ENCODE data around the gene MEGF6.

Gene MEGF6

GRCh38 chr1:3479511-3480368 lies 131.6 kb downstream of the MEGF6 start:
- no peak for DNase-seq

- no peak for DNase-seq
These were observed 133.1 kb downstream of the MEGF6 start for GRCh38 chr1:3478187-3478586.

- DNase-seq: no peak
These were observed 133.9 kb downstream of the MEGF6 start for GRCh38 chr1:3477241-3477995.

GRCh38 chr1:3476666-3477065 lies 134.6 kb downstream of the MEGF6 start:
- DNase-seq: no peak

GRCh38 chr1:3475839-3476573 lies 135.3 kb downstream of the MEGF6 start:
- DNase-seq: no peak

- DNase-seq: no peak
These were observed 136.9 kb downstream of the MEGF6 start for GRCh38 chr1:3474421-3474820.

- no peak for DNase-seq
These were observed 137.3 kb downstream of the MEGF6 start for GRCh38 chr1:3474016-3474415.

GRCh38 chr1:3473381-3473844 lies 137.9 kb downstream of the MEGF6 start:
- no peak for DNase-seq

GRCh38 chr1:3472906-3473305 lies 138.4 kb downstream of the MEGF6 start:
- DNase-seq: no peak

- no peak for DNase-seq
These were observed 139.0 kb downstream of the MEGF6 start for GRCh38 chr1:3472088-3472850.

- DNase-seq: no peak
These were observed 139.8 kb downstream of the MEGF6 start for GRCh38 chr1:3471356-3472087.

GRCh38 chr1:3470650-3471355 lies 140.5 kb downstream of the MEGF6 start:
- DNase-seq: no peak

GRCh38 chr1:3469849-3470649 lies 141.3 kb downstream of the MEGF6 start:
- no peak for DNase-seq

GRCh38 chr1:3469104-3469848 lies 142.0 kb downstream of the MEGF6 start:
- DNase-seq: no peak

- no peak for DNase-seq
These were observed 142.8 kb downstream of the MEGF6 start for GRCh38 chr1:3468236-3469103.

GRCh38 chr1:3467096-3468036 lies 143.9 kb downstream of the MEGF6 start:
- DNase-seq: no peak

GRCh38 chr1:3466366-3467075 lies 144.8 kb downstream of the MEGF6 start:
- DNase-seq: no peak
